ENCODE measurements around the gene NUDCD2.

NUDCD2 gene

GRCh38 chr5:163498886-163499285 is 39.0 kb upstream of the NUDCD2 start:
- no peak for TF ChIP-seq CTCF (IDR thresholded peaks at IDR 0.05; ENCODE audit: low read depth, low read length, missing control alignments)
- in situ Hi-C loops (cut with HindIII; ENCODE audit: low pct_ligation_motif_present, low sequenced_read_pairs), result no loop called here
- H3K36me3 ChIP-seq (replicated peaks), result no peaks in the 10 kb centered on the region
- H3K4me3 ChIP-seq (ENCODE audit: low read depth, low read length), result no peak overlapping the region
- no peaks in the 10 kb centered on the region for H3K27me3 ChIP-seq (replicated peaks)
- peak; percentile 83 for DNase-seq
- no peak overlapping the region for H3K27ac ChIP-seq

- Histone ChIP-seq H3K4me3 (ENCODE audit: low read depth, low read length) (no peak overlapping the region), H3K36me3 (replicated peaks) (no peaks in the 10 kb centered on the region), H3K27ac (no peak overlapping the region), H3K27me3 (replicated peaks) (no peaks in the 10 kb centered on the region)
- no peak for DNase-seq
- TF ChIP-seq CTCF (IDR thresholded peaks at IDR 0.05; ENCODE audit: low read depth, low read length, missing control alignments), result no peak
- in situ Hi-C loops (cut with HindIII; ENCODE audit: low pct_ligation_motif_present, low sequenced_read_pairs), result no loop called here
Observed at GRCh38 chr5:163497315-163497714, 37.4 kb upstream of the NUDCD2 start.

- DNase-seq, result no peak
- Histone ChIP-seq H3K36me3 (replicated peaks) (no peaks in the 10 kb centered on the region), H3K4me3 (ENCODE audit: low read depth, low read length) (no peak overlapping the region), H3K27me3 (replicated peaks) (no peaks in the 10 kb centered on the region), H3K27ac (no peak overlapping the region)
- TF ChIP-seq CTCF (IDR thresholded peaks at IDR 0.05; ENCODE audit: low read depth, low read length, missing control alignments), result no peak
- in situ Hi-C loops (cut with HindIII; ENCODE audit: low pct_ligation_motif_present, low sequenced_read_pairs), result no loop called here
Observed at GRCh38 chr5:163496286-163496685, 36.4 kb upstream of the NUDCD2 start.

- Histone ChIP-seq H3K27me3 (replicated peaks) (no peaks in the 10 kb centered on the region), H3K36me3 (replicated peaks) (no peaks in the 10 kb centered on the region), H3K27ac (no peak overlapping the region), H3K4me3 (ENCODE audit: low read depth, low read length) (no peak overlapping the region)
- no peak for TF ChIP-seq CTCF (IDR thresholded peaks at IDR 0.05; ENCODE audit: low read depth, low read length, missing control alignments)
- no peak for DNase-seq
- in situ Hi-C loops (cut with HindIII; ENCODE audit: low pct_ligation_motif_present, low sequenced_read_pairs), result no loop called here
Observed at GRCh38 chr5:163489745-163490075, 29.8 kb upstream of the NUDCD2 start.

GRCh38 chr5:163489055-163489744 is 29.3 kb upstream of the NUDCD2 start:
- Histone ChIP-seq H3K27me3 (replicated peaks) (no peaks in the 10 kb centered on the region), H3K27ac (no peak overlapping the region), H3K36me3 (replicated peaks) (no peaks in the 10 kb centered on the region), H3K4me3 (ENCODE audit: low read depth, low read length) (no peak overlapping the region)
- in situ Hi-C loops (cut with HindIII; ENCODE audit: low pct_ligation_motif_present, low sequenced_read_pairs), result no loop called here
- DNase-seq, result peak; percentile 20
- peak; percentile 59 for TF ChIP-seq CTCF (IDR thresholded peaks at IDR 0.05; ENCODE audit: low read depth, low read length, missing control alignments)

- Histone ChIP-seq H3K4me3 (ENCODE audit: low read depth, low read length) (no peak overlapping the region), H3K27me3 (replicated peaks) (no peaks in the 10 kb centered on the region), H3K36me3 (replicated peaks) (no peaks in the 10 kb centered on the region), H3K27ac (no peak overlapping the region)
- in situ Hi-C loops (cut with HindIII; ENCODE audit: low pct_ligation_motif_present, low sequenced_read_pairs), result no loop called here
- no peak for TF ChIP-seq CTCF (IDR thresholded peaks at IDR 0.05; ENCODE audit: low read depth, low read length, missing control alignments)
- DNase-seq, result no peak
Observed at GRCh38 chr5:163478982-163479271, 19.0 kb upstream of the NUDCD2 start.

Measured in brain microvascular endothelial cell (primary cell).